IPS DF 19.7 (cell line): ENCODE results near the gene CHRNA4.
"Not testable (repeated sequence)": the region's sequence is repeated elsewhere in the genome, so short reads cannot be mapped to it uniquely, and the experiment has no call there.

ENCODE experiments used
- DNase-seq: peaks from one replicate; pipeline ENCODE4 v3.0.0-alpha.2; 2013; ENCODE audit warnings: low read depth, low spot score

The CHRNA4 gene

GRCh38 chr20:63350196-63350595 lies 11.0 kb downstream of the CHRNA4 start:
- DNase-seq, result no peak

DNA sequence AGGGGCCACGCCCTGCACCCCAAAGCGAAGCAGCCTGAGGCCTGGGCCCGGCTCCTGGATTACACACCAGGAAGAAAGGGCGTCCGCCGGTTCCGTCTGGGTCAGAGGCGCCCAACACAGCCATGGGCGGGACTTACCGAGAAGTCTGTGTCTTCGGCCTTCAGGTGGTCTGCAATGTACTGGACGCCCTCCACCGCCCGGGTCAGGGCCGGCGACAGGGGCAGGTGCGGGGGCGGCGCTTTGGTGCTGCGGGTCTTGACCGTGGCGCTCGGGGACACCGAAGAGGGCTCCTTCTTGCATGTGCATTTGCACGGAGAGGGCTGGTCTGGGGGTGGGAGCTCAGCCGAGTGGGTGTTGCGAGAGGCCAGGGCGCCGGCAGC lies 11.6 kb downstream of the CHRNA4 start:
- DNase-seq, result no peak

GRCh38 chr20:63348828-63349515 lies 12.2 kb downstream of the CHRNA4 start:
- no peak for DNase-seq

DNA sequence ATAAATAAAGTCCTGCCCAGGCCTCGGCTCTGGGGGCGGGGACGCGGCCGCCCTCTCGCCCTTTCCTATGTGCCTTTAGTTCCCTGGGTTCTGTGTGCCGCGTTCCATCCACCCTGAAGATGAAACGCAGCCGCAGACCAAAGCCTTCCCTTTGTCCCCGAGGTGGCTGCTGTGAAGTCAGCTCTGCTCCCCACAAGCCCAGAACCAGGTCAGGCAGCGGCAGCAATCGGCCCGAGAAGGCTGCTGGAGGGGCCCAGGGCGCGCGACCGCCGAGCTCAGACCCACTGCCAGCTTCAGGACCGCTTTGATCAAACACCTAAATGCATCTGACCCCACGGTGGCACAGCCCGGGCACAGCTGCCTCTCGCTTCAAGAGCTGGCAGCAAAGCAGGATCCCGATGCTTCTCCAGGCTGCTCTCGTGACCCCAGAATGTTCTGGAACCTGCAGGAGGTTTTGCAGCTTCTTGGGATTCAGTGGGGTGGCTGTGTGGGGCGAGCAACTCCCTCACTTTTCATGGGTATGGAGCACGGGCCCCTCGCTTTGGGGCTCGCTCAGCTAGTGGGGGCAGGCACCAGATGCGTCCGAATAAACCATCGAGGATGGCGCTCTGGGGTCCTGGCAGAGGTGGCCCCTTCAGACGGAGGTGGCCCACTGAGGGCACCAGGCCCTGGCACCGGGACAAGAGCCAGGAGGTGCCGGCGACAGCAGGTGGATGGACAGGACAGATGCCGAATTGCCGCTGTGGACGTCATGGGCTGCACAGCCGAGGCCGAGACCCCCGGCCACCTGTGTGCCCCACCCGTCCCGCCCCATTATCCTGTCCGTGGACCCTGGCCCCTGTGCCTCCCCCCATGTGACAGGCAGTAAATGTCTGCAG lies 13.0 kb downstream of the CHRNA4 start:
- no peak for DNase-seq

DNA sequence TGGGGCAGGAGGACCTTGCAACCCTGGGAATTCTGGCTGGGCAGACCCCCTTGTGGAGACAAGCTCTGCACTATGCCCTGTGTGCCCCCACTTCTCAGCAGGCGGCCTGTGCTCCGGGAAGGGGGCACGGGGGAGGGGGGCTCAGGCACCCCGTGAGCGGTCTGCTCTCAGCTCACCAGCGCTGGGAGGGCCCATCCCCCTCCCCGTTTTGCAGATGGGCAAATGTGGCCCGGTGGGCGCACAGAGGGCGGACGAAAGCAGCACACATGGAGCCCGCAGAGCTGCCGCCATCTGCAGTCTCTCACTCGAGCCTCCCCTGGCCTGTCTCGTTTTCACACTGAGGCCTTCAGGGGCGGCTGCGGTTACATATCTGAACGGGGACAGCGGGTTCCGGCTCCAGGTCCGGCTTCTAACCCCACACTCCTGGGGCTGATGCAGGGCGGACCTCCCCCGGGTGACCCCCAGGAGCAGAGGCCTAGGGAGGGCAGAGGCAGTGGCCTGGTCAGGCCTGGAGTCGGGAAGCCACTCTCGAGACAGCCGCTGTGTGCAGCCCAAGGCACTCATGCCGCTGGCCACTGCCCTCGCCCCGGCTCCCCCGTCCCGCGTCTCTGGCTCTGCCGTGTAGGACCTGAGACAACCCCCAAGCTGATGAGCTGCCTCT lies 13.9 kb downstream of the CHRNA4 start:
- no peak for DNase-seq

DNA sequence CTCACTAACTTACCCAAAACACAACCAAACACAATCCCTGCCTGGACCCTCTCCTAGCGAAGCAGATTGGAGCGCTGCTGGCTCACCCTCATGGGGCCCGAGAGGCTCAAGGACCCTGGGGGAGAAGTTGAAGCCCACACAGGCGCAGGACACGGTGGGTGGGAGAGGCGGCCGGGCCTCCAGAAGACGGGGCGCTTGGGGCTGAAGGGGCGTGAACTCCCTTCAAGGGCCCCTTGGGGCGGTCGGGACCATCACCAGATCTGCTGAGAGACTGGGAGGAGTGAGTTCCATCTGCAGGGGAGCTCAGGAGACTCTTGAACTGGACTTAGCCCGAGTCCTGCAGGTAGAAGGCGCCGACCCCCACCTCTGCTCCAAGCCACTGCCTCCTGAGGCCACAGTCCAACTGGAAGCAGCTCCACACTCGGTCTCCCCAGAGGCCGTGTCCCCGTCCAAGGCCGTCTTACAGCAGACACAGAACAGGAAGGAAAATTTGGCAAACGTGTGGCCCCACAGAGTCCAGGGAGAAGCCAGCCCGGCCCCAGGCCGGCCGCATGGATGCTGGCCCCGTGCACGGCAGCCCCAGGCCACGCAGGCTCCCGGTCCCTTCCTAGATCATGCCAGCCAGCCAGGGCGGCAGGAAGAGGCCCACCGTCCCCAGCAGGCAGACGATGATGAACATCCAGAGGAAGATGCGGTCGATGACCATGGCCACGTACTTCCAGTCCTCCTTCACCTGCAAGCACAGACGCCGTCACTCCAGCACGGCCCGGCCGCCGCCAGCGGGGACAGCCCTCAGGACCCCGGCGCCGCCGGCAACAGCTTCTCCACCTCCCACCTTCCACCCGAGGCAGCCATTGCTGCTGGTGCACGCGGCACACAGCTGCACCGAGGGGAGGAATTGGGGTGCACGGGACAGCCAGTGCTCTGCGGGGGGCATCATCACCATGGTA lies 14.7 kb downstream of the CHRNA4 start:
- DNase-seq, result no peak

GRCh38 chr20:63345328-63346100 lies 15.6 kb downstream of the CHRNA4 start:
- no peak for DNase-seq

DNA sequence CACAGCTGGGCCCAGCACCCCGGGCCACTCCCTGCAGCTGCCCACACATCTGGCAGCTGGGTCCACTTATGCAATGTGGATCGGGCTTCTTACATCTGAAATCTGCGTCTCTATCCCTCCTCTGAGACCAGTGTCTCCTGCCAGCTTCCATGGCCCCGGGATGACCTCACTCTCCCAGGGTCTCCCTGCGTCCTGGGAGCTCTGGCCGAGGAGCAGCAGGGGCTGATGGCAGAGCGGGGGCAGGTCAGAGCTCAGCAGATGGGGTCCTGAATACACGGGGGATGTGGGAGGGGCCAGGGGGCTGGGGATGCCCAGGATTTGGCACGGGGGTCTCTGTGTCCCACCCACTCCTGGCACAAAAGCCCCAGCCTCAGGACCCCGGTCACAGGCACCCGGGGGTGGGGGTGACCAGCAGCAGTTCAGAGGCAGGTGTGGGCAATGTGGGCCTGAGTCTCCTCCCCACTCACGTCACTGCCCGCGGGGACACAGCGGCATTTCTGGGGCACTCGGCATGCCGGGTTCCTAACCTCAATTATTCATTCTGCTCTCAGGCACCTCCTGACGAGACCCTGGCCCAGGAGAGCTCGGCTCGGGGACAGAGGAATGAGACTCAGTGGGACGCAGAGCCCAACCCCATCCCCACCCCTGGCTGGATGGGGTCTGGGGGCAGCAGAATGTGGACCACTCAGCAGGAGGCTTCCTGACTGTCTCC lies 16.4 kb downstream of the CHRNA4 start:
- no peak for DNase-seq

DNA sequence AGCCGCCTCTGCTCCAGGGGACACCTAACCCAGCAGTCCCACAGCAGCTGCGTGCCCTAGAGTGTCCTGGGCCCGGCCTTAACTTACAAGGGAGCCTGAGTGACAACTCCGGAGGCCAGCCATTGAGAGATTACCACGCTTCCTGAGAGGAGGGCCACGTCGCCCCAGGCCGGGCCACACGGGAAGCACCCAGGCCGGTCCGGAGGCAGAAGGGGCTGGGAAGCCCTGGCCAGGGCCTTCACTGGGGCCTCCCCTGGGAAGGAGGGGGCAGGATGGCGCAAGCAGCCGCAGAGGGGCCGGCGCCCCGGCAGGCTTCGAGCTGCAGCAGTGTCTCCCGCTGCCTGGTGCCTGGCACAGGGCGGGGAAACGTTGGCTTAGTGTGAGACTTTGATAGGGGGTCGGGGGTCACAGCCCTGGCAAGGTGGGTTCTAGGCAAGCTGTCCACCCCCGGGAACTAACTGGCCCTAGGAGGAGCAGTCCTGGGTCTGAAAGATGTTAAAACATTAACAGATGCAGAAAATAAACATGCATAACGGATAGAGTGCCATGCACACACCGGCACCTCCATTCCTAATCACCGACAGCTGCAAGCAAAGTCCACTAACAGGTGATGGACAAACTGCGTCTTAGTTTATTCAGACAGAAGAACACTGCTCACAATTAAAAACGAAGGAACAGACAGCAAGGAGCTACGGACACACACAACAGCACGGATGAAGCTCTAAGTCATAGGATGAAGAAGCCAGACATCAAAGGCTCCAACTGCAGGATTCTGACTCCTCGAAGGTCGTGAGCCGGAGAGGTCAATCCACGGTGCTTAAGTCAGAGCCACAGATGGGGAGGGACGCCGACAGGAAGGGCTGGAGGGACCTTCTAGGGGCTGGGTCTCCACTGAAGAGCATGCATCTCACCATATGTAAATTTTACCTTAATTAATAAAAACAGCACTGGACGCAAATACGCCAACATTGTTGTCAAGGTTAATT lies 17.4 kb downstream of the CHRNA4 start:
- DNase-seq, result no peak

GRCh38 chr20:63342561-63343459 lies 18.3 kb downstream of the CHRNA4 start:
- no peak for DNase-seq

- not testable (repeated sequence) for DNase-seq
These were observed 20.9 kb downstream of the CHRNA4 start for GRCh38 chr20:63340158-63340688.

GRCh38 chr20:63339154-63340094 lies 21.7 kb downstream of the CHRNA4 start:
- DNase-seq, result not testable (repeated sequence)

DNA sequence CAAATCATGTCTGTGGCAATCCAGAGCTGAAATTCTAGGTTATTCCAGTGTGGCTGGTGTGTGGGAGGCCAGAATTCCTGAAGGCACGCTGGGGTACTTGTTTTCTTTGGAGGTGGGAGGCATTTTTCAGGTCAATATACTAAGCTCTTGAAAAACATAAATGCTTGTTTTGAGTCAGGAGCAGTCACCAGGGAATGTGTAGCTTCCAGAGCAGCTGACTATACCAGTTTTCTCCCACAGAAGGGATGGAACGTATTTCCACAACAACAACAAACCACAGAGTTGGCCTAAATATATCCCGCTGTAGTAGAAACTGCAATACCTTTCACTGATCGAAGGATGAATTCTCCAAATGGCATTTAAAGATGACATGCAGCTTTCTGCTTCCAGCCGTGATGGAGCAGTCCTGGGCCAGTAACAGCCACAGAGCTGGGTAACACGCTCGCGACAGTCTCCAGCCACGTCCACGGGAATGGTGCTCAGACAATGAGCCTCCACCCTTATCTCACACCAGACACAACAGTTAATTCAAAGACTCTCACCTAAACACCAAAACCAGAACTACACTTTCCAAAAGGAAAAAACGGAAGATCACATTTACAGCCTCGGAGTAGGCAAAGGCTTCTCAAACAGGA lies 23.2 kb downstream of the CHRNA4 start:
- DNase-seq, result no peak

DNA sequence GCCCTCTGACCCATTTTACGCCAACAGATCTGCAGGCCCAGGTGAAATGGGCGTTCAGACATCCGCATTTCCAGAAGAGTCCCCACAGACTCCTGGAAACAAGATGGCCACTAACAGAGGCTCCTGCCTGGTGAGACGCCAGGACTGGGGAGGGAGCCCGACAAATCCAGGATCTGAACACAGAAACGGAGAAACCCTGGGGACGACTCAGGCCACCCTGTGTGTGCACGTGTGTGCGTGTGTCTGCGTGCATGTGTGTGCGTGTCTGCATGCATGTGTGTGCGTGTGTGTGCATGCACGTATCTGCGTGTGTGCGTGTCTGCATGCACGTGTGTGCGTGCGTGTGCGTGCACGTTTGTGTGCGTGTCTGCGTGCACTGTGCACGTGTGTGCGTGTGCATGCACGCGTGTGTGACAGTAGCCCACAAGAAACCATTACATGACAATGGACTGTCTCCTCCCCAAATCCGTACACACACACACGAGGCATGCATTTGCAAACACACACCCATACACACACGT lies 24.9 kb downstream of the CHRNA4 start:
- no peak for DNase-seq

- DNase-seq, result no peak
These were observed 25.4 kb downstream of the CHRNA4 start for GRCh38 chr20:63335711-63336110.

DNA sequence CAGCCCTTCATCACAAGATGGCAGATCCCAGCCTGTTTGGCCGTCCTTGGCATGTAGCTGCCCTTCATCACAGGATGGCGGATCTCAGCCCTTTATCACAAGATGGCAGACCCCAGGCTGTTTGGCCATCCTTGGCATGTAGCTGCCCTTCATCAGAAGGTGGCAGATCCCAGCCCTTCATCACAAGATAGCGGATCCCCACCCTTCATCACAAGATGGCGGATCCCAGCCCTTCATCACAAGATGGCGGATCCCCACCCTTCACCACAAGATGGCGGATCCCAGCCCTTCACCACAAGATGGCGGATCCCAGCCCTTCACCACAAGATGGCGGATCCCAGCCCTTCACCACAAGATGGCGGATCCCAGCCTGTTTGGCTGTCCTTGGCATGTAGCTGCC lies 26.1 kb downstream of the CHRNA4 start:
- not testable (repeated sequence) for DNase-seq
